Spleen (tissue), 7 donors: Measurements from ENCODE around the gene POLR3B.

Experiments used
- POLR2A ChIP-seq, 3 donors: fragments of 450-650 bp; IDR thresholded peaks; one replicate each; pipeline ENCODE4 v1.5.1; 2017; ENCODE audit warnings: antibody characterized with exemption in 3 of 3, mild to moderate bottlenecking in 1 of 3
- POLR2AphosphoS5 ChIP-seq, 3 donors: sonication (generic); formaldehyde crosslinking; IDR thresholded peaks; one replicate each; pipeline ENCODE4 v1.5.1; 2017; ENCODE audit warnings: antibody characterized with exemption in 3 of 3
- TF ChIP-seq, protein P1 (sequence below), 11 experiments: fragments of 200-600 bp in 7 of 11; fragments of 450-650 bp in 4 of 11; sonication (generic) in 4 of 11; IDR thresholded peaks in 8 of 11; conservative IDR thresholded peaks in 3 of 11; 1 replicate in 7 of 11; 2 replicates in 4 of 11; pipeline versions ENCODE4 v1.4.0 to v1.8.0; 2016 to 2021; ENCODE audit warnings: antibody characterized with exemption in 11 of 11, inconsistent platforms in 4 of 11, mild to moderate bottlenecking in 1 of 11
- donor health status: DM: no; HTN: no; CAD: no; lungs with moderate emphysema.
- donor health status: DM: no; HTN: no; CAD: no.
- donor health status: DM: no; HTN: no; CAD: no.

DNA sequence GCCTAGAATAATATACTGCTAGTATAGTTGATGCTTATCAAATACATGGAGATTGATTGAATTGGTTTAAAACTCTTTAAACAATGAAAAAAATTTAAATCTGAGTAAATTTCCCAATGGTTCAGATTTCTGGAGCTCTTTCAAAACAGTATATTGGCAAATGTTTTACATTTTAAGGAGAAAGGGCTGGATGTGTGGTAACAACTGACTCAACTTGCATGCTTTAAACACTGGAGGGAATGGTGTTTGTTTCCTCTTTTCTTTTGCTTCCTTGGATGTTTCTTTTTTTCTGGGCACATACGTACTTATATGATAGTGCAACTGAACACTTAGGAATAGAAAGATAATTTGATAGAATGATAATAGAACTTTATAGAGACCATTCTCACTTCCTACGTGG is 151.4 kb downstream of the POLR3B start:
- TF ChIP-seq POLR2A (IDR thresholded peaks at IDR 0.05): no peak
- no peak for TF ChIP-seq POLR2AphosphoS5 (IDR thresholded peaks at IDR 0.05)
- TF ChIP-seq, protein P1, sequence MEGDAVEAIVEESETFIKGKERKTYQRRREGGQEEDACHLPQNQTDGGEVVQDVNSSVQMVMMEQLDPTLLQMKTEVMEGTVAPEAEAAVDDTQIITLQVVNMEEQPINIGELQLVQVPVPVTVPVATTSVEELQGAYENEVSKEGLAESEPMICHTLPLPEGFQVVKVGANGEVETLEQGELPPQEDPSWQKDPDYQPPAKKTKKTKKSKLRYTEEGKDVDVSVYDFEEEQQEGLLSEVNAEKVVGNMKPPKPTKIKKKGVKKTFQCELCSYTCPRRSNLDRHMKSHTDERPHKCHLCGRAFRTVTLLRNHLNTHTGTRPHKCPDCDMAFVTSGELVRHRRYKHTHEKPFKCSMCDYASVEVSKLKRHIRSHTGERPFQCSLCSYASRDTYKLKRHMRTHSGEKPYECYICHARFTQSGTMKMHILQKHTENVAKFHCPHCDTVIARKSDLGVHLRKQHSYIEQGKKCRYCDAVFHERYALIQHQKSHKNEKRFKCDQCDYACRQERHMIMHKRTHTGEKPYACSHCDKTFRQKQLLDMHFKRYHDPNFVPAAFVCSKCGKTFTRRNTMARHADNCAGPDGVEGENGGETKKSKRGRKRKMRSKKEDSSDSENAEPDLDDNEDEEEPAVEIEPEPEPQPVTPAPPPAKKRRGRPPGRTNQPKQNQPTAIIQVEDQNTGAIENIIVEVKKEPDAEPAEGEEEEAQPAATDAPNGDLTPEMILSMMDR (IDR thresholded peaks at IDR 0.05 in 8 of 11, conservative IDR thresholded peaks at IDR 0.05 in 3 of 11): no peak
